Activated CD4-positive, CD25-positive, alpha-beta regulatory T cell treated with anti-CD3 and anti-CD28 coated beads, Interleukin-2, amount 50 U/mL, for 72 hours (primary cell): ENCODE results near the gene TAF1B.

Experiments used
- DNase-seq: peaks from one replicate; pipeline ENCODE4 v3.0.0; 2021

Gene TAF1B

DNA sequence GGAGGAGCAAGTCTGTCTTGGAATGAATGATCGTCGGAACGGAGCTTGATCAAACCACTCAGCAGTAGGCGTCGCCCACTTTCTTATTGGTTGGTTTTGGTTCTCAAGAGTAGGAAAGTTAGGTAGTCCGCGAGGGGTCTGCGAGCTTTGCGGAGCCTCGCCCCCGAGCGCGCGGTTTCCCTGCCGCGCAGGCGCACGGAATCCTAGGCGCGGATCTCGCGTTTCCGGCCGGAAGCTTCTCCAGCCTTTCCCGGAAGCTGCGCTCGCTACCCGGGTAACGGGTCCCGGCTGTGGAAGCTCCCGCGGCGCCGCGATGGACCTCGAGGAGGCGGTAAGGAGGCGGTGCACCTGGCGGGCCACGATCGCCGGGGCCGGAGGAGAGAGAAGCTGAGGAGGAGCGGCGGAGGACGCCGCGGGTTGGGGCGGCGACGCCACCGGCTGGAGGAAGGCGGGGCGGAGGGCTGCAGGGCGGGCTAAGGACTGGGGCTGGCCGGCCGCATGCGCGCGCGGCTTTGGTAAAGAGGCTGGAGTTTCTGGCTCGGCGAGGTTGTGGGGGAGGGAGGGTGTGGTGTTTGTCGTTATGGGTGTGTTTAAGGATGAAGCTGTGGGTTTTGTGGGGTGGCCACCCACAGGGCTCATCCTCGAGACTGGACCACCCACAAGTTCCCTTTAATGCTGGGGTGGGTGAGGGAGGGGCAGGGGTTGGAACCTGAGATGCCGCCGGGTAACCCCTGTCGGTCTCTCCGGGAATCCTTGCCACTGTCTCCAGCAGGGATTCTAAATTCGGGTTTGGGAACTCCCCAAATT lies at the start of gene TAF1B:
Gene TAF1B, plus strand, starts transcription at position 246 of the 807 bp plus-strand sequence. Its CDS starts 68 bp downstream, at position 314.
- peak; percentile 87 for DNase-seq

DNA sequence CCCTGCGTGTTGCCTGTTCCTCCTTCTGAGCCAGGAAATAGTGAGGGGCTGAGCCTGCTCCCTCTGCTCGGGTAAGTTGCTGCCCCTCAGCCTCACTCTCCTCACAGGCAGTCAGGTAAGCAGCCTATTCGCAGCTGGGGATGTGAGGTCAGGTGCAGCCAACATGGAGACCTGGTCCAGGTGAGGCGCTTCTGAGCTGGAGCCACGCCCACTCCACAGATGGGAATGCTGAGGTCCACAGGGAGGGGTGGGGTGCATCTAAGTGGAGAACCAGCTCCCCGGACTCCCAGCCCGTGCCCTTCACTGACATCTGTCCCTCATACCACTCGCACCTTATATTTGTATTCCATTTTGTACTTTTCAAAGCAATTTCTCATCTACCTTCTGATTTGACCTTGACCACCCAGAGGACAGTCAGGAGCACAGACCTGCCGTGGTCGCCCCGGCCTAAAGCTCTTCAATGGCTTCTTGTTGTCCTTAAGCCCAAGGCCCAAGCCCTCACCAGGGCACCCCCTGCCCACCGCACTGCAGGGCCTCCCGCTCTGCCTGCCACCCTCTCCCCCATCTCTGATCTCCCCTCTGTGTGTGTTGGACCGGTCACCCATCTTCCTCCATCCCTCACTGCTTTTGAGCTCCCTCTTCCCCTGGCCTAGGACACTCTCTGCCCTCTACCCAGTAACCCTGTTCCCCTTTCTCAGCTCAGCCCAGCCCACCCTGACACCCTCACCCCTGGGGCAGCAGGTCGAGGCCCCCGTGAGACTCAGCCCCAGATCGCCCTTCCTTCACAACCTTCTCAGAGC lies 49.2 kb upstream of the TAF1B start:
- DNase-seq, result no peak

DNA sequence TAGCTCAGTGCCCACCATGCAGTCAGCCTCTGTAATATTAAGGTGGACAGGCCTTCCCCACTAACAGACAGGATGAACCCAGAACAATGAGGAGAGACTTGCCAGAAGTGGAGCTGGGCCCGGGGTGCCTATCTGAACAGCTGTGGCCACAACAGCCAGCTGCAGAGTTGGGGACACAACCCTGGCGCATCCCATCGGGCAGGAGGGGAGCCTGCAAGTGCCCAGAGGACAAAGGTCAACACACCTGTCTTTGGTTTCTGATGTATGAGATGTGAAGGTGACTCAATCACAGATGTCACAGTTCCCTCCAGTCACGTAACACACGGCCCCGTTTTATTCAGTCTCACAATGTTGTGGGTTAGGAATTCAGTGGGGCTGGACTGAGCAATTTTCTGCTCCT lies 48.2 kb upstream of the TAF1B start:
- no peak for DNase-seq

DNA sequence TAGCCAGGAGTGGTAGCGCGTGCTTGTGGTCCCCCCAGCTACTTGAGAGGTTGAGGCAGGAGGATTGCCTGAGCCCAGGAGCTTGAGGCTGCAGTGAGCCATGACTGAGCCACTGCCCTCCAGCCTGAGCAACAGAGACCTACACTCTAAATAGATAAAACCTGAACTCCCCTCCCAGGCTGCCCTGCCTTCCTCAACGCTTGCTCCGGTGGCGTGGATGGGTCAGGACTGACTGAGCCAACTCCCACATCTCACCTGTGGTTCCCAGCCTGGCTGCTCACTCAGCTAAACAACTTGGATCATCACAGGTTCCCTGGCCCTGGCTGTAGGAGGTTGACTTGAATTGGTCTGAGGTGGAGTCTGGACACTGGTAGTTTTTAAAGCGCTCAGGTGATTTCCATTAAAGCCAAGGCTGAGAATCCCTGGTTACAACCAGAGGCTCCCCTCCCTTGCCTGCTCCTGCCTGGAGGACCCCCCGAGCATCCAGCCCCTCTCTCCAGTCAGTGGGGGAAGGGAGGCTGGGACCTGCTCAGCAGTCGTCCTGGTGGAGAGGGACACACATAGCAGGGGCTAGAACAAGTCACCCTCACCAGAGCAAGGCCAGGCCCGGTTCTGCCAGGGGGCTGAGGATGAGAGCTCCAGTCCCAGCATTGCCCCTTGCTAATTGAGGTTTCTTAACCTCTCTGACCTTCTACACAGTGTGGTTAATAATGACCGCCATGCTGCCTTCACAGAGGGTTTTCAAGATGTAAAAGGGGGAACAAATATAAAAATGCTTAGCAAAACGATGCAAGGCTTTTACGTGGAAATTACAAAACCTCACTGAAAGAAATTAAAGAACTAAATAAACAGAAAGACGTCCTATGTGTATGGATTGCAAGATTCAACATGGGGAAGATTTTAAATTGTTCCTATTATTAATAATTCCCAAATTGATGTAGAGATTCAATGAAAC lies 46.9 kb upstream of the TAF1B start:
- DNase-seq, result no peak

DNA sequence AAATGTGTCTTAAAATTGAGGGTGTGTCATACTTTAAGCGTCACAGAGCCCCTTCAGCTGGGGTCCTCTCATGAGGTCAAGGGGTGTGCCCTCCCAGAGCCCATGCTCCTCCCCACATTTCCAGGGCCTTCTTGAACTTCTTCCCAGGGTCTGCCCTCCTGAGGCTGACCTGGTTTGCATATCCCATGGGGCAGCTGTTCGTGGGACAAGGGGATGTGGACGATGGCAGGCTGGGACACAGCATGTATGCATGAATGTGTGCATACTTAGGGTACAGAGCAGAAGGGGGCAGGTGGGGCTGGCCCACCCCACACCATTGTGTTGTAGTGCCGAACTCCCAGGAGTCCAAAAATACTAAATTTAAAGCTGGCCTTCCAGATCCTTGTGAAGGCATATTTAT lies 46.2 kb upstream of the TAF1B start:
- no peak for DNase-seq

DNA sequence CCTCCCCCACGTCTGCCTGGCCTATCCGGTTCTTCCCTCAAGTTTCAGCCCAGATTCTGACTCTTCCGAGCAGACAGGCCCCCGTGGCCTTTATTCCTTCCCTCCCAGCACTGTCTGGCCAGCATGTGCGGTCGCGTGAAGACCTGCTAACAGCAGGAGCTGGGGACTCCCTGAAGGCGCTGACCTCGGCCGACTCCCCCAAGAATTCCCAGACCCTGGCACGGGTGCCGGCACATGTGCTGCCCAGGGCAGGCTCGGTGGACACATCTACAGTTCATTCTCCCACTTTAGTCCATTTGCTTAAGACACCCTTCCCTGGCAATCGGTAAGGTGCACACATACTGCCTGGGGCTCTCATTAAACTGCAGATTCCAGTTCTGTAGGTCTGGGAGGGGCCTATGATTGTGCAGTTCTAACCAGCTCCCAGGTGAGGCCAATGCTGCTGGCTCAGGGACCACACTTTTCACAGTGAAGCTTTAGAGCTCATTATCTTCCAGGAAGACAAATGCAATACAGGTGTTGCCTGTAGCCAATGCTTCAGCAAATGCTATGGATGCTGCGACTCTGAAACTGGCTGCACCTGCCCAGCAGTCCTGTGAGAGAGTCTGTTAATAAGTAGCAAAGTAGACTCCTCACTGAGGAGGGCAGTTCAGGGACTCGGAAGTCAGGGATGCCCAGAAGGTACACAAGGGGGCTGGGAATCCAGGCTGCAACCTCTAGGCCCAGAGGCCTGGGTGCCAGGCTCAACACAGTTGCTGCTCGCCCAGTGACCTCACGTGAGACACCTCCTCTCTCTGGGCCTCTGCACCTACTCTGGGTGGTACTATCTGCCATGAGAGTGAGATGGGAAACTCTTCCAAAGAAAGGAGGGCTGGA lies 45.4 kb upstream of the TAF1B start:
- DNase-seq, result no peak

DNA sequence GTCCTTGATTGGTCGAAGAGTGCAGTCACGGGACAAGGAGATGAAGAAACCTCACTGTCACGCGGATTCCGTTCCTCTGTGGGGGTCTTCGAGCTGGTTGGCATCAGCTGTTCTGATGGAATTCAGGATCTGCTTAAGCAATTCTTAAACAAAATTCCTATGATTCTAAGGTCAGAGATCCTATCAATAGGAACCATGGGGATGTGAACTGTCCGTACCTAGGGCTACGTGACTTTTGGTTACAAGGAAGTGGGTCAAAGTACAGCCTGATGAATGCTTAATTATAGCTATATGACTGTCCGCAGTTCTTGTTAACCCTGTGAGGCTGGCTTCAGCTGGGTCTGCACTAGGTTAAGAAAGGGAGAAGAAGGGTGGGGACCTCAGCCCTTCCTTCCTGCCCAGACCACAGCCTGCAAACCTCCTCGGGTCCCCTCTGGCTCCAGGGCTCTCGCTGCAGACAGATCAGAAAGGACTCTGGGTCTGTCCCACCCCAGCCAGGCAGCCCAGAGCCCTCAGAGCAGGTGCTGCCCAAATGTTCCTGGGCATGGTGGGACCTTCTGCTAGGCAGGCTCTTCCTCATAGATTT lies 44.2 kb upstream of the TAF1B start:
- no peak for DNase-seq

DNA sequence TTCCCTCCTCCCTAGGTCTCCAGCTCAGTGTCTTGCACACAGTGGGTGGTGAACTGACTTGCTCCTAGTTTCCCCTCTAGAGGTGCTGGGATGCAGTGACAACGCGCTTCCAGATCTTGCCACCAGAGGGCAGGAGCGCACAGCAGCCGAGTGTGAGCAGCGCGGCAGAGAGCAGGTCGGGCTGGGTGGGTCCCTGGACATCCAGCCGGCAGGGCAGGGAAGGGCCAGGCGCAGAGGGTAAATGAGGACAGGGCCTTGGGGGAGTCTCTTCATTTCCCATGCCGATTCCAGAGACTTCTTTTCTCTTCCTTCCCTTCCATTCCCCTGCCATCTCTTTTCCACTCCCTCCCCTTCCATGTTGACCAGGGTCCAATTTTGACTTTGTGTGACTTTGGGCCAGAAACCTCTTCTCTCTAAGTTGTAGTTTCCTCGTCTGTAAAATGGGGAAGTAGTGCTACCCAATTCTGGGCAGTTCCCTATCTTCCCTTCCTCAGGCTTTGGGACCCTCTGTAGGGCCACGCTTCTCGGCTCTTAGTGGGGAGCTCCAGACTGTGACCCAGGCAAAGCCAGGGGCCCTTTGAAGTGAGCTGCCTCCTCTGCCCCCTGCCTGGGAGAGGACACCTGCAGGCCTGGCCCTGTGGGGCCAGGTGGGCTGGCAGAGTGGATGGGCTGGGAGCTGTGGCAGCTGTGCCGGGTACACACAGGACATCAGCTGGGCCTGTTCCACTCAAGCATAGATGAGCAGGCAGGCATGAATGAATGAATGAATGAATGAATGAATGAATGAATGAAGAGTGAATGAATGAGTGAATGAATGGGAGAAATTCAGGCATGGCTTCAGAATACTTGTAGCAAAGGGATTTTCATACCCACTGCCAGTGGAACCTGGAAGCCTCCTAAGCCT lies 43.3 kb upstream of the TAF1B start:
- peak; percentile 94 for DNase-seq

DNA sequence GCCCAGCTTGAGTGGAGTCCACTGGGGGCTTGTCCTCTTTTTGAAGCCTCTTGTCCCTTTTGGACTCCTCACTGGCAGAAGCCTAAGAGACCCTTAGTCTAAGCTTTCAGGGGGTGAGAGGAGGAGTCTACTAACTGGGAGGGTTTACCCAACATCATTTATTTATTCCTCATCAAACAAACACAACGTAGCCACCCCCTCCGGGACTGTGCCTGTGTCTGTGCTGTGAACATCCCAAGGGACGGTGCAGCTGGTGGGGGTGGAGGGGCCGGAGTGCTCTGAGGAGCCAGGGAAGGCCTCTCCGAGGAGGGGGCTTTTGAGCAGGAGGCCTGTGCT lies 42.7 kb upstream of the TAF1B start:
- no peak for DNase-seq

DNA sequence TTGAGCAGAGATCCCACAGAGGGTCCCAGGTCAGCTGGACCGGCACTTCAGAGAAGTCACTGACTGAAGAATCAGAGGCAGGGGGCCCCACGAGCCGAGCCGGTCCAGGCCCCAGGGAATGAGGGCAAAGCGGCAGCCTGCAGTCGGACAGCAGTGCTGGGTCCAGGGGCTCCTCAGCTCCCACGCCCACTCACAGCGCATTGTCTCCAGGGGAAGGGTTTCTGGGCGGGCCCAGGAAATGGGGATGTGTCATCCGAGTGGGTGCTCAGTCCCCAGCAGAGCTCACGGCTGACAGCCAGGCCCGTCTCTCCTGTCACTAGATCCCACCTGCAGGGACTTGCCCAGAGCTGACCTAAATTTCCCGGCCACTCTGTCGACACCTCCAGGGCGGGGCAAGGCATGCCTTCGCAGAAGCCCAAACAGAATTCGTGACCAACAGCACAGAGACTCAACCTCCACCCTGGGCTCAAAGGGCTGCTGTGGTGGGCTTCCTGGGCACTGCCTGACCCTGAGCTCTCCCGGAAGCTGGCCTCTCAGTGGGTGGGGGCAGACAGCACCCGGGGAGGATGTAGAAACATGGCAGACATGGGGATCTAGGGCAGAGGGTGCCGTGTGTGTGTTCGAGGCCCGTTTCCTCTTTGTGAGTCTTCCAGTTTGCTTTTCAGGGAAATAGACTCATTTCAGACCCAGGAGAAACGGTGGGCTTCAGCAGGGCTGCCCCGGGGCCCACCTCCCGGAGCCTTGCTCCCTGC lies 42.1 kb upstream of the TAF1B start:
- DNase-seq, result no peak

DNA sequence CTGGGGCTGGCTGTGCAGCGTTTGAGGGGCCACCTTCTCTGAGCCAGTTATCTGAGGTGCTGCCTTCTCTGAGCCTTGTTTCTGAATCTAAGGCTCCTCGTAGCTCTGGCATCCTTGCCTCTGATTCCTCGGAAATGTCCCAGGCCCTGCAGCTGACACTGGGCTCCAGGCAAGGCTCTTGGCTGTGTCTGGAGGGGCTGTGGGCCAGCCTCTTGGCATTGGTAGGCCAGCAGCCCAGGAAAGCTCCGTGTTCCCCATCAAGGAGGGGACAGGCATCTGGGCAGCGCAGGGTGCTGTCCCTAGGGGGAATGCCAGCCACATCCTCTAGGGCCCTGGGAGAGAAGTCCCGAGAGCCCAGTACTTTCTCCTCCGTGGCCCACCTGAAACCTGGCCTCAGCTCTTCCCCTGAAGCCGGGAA lies 40.7 kb upstream of the TAF1B start:
- no peak for DNase-seq

DNA sequence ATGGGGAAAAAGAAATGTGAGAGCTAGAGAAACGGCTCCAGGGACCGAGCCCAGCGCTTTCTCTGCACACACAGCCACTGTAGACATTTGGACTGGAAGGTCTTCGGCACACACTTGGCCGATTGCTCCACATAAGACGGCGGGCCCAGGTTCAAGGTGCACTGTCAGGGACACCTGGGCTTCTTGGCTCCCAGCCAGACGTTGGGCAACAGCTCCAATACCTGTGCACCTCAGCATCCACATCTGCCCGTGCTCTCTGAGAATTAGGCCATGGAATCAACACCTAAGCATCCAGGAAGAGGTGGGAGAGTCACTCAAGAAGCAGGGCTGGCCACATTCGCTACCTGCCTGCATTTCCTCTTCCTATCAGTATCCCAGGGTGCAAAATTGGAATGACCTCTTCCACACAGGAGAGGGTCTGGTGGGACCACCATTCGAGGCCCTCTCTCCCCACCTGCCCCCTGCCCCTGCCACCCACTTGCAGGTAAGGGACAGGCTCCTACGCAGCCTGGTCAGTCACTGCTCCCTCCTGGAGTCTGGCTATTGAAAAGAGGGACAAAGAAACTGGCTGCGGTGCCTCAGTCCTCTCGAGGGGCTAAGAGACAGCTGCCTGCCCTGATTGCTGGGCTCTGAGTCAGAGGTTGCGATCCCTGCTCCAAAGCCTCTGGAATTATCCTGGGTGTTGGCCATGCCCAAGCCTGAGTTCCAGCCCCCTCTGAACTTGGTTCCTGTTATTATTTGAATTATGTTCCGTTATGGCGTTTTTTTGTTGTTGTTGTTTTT lies 40.1 kb upstream of the TAF1B start:
- DNase-seq, result no peak

DNA sequence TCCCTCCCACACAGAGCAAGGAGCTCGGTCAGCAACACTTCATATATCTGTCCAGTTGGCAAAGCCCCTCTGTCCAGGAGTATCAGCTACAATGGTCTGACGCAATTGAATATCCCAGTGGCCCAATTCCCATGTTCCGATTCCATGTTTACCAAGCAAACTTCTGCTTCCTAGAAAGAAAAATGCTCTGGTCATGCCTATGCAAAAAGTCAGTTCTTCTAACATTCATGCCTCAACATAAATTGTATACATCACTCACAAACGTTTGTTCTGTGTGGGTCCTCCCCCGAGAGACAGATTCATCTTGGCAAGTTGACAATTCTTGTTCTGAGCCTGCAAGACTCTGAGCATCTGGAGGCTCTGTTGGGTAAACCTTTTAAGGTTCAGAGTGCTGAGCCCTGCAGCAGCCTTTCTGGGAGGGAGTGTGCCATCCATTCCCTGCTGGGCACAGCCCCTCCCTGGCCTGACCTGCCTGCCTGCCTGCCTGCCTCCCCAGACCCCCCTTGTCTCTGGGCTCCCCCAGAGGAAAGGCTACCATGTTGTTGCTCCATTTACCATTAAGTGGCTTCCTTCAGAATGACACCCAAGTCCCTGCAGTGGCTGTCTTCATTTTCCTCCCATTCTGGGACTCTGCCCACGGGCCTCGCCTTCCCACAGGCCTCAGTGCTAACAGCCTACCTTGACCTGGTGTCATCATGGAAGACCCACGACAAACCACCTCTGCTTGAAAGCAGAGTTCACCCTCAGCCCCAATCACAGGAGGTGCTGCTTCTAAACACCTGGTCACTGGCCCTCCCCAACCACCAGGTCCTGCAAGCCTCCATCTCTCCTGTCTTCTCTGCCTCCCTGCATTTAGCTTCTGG lies 37.6 kb upstream of the TAF1B start:
- DNase-seq, result peak; percentile 25

DNA sequence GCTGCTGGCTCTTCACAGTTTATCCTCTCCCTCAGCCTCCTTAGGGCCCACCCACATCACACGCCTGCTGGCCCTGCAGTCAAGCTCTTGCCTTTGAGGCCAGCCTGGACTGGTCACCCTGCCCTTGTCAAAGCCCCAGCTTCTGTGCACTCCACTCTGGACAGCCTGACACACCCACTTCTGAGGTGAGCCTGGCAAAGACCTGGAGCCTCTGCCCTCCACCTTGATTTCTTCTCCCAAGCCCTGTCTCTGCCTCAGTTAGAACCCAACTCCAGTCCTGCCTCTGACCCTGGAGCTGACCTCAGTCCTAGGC lies 37.0 kb upstream of the TAF1B start:
- peak; percentile 21 for DNase-seq

DNA sequence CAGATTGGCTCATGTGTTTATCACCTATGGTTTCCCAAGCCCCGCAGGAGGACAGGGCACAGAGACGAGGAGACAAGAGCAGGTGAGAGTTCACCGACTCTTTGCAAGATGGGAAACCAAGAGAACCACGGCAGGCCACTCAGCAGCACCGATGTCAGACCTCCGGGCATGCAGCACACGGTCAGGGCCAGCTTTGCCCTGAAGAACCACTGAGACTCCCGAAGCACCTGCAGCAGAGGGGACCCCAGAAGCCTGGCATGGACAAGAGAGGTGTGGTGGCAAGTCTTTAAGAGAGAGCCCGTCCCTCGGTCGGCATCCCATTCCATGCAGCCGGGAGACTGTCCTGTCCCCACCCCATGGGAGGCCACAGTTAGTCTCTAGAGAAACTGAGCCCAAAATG lies 36.6 kb upstream of the TAF1B start:
- DNase-seq, result no peak

DNA sequence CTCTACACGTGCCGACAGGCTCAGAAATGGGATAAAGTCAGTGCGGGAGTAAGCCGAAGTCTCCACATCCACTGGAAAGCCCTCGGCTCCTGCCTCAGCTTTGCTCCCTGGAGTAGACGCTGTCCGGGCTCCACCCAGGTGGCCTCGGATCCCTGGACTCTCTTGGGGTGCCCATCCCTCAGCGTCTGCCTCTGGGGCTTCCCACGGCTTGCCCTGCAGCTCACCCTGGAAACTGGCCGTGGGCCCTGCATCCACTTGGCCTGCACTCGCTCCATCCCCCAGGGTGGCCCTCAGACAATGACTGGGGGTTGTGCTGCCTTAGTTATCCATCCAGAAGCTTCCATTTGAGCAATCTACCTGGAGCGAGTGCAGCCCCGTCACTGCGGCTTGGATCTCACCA lies 36.2 kb upstream of the TAF1B start:
- no peak for DNase-seq

DNA sequence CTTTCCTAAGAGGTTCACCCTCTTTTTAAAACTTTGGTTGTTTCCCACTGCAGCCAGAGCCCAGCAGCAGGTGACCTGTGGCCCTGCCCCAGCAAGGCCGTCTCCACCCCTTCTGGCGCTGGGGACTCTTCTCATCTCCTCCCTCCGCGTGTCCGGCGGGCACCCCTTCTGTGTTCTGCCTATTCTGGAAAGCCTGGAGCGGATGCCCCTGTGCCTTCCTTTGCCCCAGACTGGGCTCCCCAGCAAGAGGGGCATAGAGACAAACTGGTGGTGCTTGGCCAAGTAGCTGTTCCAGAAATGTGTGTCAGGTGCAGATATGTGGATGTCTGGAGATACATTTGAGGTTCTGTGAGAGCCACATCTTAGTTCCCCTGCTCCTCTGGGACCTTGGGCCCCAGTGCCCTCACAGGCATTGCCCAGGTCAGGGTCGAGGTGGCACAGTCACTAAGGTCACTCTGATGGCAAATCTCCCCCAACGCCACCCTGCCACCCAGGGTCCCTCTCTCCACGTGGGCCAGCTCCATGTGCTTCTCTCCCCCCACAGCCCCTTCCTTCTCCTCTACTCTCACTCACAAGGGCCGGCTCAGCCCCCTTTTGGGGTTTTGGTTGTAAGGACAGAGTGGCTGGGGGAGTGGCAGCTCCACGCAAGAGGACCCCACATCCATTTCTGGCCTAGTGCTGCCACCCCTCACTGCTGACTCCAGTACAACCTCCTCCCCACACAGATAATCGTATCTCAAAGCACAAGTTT lies 35.5 kb upstream of the TAF1B start:
- DNase-seq, result no peak
